AG09319 (cell line): ENCODE measurements around the gene MXD4.

ENCODE experiments used
- DNase-seq: peaks from one replicate; pipeline ENCODE4 v3.0.0-alpha.2; 2010; ENCODE audit warnings: low read depth; ENCODE audit errors: extremely low read depth
- TF ChIP-seq, protein P1 (sequence below): IDR thresholded peaks from 2 replicates; pipeline ENCODE4 v1.5.1; 2011; ENCODE audit warnings: low read depth, mild to moderate bottlenecking, inconsistent platforms, low read length, moderate library complexity

The MXD4 gene

DNA sequence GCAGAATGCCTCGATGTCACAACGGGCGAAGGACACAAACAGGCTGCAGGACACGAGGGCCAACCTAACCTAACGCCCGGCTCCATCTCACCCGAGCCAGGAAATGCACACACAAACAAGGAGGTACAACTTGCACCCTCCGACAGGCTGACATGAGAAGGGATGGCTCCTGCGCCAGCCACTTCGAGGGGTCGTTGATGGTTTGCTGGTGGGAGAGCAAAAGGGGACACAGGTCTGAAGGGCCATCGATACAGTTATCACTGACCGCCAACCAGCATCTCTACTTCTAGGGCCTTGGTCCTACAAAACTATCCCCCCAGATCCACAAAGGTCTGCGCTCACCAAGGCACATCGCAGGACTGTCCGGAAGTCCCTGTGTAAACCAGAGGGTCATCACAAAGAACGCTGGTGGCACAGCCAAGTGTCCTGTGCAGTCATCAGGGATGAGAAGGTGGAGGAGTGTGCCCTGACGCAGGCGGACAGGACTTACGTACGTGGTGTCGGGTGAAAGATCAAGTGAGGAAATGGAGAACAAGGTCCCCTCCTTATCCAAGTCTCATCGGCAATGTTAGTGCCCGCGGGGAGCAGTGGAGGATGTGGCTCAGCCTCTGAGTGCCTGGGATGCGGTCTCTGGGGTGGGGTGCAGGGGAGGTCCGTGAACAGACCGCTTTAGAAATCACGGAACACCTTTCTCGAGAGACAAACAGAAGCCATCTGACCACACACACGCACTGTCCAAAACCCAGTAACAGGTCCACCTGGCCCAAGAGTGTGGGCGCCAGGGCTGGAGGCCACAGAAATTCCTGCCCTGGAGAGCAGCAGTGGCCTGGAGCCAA, 7.0 kb downstream of the MXD4 start:
- DNase-seq, result no peak
- TF ChIP-seq, protein P1, sequence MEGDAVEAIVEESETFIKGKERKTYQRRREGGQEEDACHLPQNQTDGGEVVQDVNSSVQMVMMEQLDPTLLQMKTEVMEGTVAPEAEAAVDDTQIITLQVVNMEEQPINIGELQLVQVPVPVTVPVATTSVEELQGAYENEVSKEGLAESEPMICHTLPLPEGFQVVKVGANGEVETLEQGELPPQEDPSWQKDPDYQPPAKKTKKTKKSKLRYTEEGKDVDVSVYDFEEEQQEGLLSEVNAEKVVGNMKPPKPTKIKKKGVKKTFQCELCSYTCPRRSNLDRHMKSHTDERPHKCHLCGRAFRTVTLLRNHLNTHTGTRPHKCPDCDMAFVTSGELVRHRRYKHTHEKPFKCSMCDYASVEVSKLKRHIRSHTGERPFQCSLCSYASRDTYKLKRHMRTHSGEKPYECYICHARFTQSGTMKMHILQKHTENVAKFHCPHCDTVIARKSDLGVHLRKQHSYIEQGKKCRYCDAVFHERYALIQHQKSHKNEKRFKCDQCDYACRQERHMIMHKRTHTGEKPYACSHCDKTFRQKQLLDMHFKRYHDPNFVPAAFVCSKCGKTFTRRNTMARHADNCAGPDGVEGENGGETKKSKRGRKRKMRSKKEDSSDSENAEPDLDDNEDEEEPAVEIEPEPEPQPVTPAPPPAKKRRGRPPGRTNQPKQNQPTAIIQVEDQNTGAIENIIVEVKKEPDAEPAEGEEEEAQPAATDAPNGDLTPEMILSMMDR, result no peak

GRCh38 chr4:2253160-2254084, 8.5 kb downstream of the MXD4 start:
- DNase-seq, result no peak
- TF ChIP-seq, protein P1, result no peak

GRCh38 chr4:2252530-2253091, 9.3 kb downstream of the MXD4 start:
- TF ChIP-seq, protein P1, result no peak

DNA sequence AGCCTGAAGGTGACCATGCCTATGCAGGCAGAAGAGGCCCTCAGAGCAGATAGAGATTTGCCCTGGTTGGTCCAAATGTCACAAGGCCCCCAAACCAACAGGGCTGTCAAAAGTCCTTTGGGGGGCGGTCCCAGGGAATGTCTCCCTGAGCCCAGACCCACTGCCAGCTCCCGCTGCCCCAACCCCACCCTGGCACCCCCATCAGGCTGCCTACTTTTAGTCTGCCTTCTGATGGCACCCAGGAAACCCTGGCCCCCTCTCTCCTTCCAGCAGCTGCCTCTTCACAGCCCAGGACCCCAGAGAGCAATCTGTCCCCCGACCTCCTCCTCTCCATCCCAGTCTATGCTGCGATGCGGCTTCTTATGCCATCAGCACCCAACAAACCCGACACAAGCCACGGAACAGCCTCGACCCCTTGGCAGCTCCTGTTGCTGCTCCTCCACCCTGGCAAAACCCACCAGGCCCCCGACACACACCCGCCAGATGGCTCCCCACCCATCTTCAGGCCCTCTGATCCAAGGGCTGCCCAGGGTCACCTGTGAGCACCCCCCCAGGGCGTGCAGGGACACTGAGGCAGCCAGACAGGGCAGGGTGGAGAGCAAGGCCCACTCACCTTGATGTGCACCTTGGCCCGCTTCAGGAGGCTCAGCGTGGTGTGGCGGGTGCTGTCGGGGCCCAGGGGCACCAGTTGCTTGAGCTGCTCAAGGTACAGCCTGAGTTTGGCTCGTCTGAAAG, 9.9 kb downstream of the MXD4 start:
- no peak for DNase-seq
- TF ChIP-seq, protein P1, result no peak

More at GRCh38 chr4:2252530-2253091, 9.3 kb downstream of the MXD4 start:
- no peak for DNase-seq

DNA sequence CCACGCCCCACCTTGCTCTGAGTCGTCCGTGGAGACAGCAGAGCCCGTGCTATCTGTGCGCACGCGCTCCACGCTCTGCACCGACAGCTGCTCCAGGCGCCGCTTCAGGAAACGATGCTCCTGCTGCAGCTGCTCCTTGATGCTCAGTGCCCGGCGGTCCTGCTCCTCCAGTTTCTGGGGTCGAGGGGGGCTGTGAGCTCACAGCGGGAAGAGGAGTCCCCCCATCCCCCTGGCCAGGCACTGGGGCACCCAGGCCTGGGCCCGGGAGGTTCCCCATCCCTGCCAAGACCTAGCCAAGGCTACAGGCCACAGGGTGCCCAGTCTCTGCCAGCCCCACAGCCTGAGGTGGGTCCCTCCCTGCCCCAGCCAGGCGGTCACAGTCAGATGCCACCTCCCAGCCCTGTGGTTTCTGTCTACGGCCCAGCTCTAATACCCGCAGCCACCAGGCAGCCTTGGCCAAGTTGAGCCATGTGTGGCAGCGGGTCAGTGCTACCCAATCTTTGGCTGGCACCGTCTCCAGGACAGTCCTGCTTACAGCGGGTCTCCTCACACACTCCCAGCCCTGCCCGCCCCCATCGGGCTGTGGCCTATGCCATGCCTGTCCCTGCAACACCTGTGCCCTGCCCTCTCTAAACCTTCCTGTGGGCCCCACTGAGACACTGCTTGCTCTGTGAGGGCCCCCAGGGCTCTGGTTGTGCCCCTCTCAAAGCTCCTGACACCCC, 10.7 kb downstream of the MXD4 start:
- TF ChIP-seq, protein P1, result no peak
- DNase-seq, result no peak

- no peak for DNase-seq
- TF ChIP-seq, protein P1, result no peak
These were observed 11.4 kb downstream of the MXD4 start for GRCh38 chr4:2250357-2251072.
